ENCODE data around the gene ACTL7B. TPM values are rescaled to one million over a fixed set of nuclear protein-coding genes. Genes with fewer than 3 reads are reported as not detected.

ACTL7B gene, protein sequence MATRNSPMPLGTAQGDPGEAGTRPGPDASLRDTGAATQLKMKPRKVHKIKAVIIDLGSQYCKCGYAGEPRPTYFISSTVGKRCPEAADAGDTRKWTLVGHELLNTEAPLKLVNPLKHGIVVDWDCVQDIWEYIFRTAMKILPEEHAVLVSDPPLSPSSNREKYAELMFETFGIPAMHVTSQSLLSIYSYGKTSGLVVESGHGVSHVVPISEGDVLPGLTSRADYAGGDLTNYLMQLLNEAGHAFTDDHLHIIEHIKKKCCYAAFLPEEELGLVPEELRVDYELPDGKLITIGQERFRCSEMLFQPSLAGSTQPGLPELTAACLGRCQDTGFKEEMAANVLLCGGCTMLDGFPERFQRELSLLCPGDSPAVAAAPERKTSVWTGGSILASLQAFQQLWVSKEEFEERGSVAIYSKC
- not detected in 2 replicates for total RNA-seq

DNA sequence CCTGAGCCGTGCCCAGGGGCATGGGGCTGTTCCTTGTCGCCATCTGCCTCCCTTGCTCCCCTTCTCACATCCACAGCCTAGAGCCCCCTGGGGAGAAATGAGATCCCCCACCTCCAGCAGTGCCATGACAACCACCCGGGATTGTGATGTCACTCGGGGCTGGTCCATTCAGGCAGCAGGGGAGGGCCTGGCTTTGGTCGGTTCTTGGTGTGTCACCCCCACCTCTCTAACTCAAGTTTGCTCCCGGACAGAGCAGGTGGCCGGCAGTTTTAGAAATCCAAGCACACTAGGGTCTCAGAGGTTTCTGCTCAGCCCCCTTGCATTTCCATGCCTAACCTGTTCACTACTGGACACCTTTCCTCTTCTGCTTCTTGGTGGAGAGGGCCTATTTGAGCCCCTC lies at the start of gene ACTL7B:
Gene ACTL7B, minus strand, starts transcription at position 99 of the 400 bp plus-strand sequence. Its CDS starts 56 bp downstream, at position 43.

DNA sequence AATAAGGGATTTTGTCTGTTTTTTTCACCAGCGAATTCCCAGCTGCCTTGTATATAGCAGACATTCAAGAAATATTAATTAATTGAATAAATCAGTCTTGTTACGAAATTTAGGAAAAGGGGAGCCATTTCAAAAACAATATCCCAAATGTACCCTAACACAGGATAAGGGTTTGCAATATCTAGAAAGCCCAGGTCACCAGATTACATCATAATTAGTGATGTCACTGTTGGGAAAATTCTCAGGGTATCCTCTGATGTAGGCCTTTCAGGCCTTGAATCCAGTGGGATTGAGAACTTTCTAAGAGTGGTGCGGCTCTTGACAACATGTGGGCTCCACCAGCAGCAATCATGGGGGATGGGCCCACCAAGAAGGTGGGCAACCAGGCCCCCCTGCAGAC lies 6.2 kb upstream of the ACTL7B start, which contains the start of gene ACTL7A:
Gene ACTL7A, plus strand, starts transcription at position 270 of the 400 bp plus-strand sequence. Its CDS starts 57 bp downstream, at position 327.

Other genes with a start within 250 kb of the ACTL7B start
- not detected in 2 replicates for gene ACTL7A, start 6.3 kb upstream of the ACTL7B start, total RNA-seq
- 28.0 and 36.2 TPM in 2 replicates for gene ELP1, start 78.1 kb upstream of the ACTL7B start, total RNA-seq
- 8.5 and 14.1 TPM in 2 replicates for gene ABITRAM, start 78.4 kb upstream of the ACTL7B start, total RNA-seq
- gene CTNNAL1, start 157.5 kb upstream of the ACTL7B start, total RNA-seq: 203 and 235 TPM in 2 replicates